ENCODE results near the gene TBCD. TPM values are rescaled to one million over a fixed set of nuclear protein-coding genes. Genes with fewer than 3 reads are reported as not detected.

Gene TBCD
- total RNA-seq, 1 donor from 2014 or later: 122 TPM

DNA sequence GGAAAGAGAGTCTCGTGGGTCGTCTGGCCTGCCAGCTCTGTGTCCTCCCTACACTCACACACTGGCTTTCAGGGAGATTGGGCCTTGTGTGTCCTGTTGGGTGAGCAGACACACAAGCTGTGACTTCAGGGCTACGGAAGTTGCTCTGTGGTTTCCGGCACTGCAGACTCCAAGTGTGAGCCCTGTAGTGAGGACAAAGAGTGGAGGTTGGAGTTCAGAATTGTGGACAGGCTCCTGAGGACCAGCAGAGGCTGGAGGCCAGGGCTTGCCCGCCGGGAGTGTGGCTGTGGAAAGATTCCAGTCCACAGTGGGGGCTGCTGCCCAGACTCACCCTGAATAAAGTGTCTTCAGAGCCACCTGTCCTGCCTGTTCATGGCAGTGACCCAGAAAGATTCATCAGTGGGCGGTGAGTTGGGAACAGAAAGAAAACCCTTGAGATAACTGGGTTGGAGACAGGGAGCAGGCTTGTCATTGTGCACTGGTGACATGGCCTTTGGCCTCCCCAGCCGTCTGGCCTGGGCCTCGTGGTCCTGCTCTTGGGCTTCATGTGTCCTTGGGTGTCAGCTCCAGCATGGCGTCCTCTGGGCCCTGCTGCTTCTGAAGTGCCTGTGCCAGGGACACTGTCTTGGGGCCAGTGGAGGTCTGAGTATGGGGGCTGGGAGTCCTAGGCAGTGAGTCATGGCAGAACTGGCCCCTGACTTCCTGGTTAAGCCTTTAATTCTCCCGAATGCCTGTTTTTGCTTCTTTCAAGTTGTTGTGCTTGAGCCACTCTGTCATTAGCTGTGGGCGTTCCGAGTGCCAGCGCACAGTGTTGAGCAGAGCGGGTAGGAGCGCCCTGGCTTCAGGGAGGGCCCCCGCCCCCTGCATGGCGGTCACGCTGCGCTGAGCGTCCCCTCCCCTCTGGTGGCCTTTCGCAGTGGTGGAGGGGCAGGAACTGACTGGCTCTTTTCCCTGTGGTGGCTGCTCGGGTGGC lies 107.9 kb downstream of the TBCD start:
- intact Hi-C loops (cut with DNase I): no loop called here
- no peak for DNase-seq (ENCODE audit: low spot score)
- ATAC-seq: peak; percentile 87

DNA sequence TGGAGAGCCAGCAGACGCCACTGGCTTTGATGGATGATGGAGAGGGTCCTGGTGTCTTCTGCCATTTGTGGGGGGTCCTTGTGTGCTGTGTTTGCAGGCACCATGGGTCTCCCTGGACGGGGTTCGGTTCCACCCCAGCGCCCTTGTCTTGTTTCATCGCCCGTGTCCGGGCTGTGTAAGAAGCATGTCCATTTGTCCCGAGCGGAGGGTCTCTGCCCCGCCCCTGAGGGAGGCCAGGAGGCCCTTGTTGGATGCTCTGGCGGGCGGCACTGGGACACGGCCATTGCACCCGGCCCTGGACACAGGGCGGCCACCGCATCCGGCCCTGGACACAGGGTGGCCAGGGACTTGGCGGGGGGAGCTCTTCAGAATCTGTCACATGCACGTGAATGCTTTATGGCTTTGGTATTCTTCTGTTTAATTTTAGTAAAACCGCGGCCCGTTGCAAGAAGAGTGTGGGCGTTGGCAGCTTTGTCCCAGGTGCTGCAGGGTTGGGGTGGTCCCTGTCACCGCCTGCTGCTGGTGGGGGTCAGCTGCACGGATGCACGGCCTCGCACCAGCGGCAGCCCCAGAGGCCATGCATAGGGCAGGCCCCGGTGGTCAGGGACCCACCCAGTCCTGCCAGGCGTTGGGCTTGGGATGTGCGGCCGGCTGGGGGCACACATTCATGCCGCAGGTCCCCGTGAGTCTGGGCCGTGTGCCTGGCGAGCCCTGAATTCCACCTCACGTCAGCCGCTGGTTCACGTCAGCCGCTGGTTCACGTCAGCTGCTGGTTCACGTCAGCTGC lies 108.9 kb downstream of the TBCD start:
- intact Hi-C loops (cut with DNase I): no loop called here
- DNase-seq (ENCODE audit: low spot score): no peak
- no peak for ATAC-seq

DNA sequence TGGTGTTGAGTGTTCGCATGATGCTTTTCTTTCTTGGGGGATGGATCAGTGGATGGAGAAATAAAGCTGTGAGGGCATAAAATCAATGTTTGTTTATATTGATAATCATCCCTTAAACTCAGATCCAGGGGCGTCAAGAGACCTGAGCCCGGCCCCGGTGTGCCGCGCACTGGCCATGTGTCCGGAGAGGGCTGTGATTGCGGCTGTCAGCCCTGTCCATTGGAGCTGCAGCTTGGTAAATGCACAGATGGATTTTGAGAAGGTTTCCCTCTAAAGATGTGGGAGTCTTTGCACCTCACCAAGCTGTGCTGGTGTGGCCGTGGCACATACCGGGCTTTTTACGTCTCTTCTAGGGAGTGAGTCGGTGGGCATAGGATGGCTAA lies 109.5 kb downstream of the TBCD start:
- DNase-seq (ENCODE audit: low spot score) (no peak), ATAC-seq (no peak)
- intact Hi-C loops (cut with DNase I): no loop called here

DNA sequence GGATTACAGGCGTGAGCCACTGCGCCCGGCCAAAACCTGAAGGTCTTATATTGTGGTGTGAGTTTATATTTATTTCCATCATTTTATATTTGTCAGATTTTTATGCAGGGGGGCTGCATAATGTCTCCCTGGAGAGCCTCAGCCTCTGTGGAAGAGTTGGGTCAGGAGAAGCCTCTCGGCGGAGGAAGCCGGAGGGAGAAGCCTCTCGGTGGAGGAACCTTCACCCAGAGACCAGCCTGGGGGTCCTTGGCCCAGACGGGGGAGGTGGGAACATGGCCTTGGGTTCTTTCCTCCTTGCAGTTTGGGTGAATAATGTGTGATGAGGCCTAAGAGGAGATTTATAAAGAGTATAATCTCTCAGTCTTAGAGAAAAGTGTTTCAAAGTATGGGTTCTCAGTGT lies 110.3 kb downstream of the TBCD start:
- ATAC-seq: no peak
- intact Hi-C loops (cut with DNase I): no loop called here
- DNase-seq (ENCODE audit: low spot score): no peak

DNA sequence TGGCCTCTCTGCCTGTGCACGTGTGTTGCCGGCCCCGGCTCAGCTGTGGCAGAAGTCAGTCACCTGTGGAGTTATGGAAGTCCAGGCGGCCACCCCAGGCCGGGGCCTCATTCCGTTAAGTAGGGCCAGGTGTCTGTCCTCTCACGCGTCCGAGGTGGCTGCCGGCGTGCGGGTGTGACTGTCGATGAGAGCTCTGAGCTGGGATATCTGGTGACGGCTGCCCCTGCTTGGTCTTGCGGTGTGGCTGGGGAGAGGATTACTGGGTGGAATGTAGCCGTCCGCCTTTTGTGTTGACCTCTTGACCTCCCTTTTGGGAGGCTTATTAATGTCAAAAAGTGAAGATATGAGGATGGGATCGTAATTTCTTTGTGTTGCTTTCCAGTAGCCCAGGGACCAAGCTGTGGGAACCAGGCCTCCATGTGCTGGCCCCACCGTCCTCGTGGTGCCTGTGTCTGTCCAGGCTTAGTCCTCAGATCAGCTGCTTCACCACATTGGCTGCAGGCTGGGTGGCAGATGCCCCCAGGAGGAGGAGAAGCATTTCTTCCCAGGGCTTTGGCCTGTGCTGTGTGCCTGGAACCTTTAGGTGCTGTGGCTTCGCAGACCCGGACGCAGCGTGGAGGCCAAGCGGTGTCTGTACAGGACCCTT lies 111.0 kb downstream of the TBCD start:
- no peak for ATAC-seq
- no peak for DNase-seq (ENCODE audit: low spot score)
- intact Hi-C loops (cut with DNase I): no loop called here

DNA sequence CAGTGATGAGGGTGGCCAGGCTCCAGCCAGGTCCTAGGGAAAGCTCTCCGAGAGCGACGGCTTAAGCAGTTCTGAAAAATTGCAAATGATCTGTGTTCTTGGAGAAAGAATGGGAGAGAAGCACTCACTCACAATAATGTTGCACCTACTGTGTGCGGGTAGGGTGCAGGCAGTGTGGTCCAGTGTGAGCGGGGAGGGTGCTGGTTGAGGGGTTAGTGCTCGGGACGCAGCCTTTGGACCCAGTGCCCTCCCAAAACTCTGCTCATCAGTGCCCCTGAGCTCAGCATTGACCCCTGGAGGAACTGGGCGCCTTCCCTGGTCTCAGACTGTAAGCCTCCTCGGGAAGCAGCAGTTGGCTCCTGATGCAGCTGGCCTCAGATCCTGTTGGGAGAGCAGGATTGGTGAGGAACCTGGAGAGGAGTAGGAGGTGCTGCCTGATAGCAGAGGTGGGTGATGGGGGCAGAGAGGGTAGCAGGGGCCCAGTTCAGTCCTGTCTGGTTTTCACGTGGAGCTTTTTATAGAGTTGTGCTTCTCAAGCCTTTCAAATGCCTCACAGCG lies 111.6 kb downstream of the TBCD start:
- DNase-seq (ENCODE audit: low spot score): no peak
- intact Hi-C loops (cut with DNase I): no loop called here
- ATAC-seq: no peak

DNA sequence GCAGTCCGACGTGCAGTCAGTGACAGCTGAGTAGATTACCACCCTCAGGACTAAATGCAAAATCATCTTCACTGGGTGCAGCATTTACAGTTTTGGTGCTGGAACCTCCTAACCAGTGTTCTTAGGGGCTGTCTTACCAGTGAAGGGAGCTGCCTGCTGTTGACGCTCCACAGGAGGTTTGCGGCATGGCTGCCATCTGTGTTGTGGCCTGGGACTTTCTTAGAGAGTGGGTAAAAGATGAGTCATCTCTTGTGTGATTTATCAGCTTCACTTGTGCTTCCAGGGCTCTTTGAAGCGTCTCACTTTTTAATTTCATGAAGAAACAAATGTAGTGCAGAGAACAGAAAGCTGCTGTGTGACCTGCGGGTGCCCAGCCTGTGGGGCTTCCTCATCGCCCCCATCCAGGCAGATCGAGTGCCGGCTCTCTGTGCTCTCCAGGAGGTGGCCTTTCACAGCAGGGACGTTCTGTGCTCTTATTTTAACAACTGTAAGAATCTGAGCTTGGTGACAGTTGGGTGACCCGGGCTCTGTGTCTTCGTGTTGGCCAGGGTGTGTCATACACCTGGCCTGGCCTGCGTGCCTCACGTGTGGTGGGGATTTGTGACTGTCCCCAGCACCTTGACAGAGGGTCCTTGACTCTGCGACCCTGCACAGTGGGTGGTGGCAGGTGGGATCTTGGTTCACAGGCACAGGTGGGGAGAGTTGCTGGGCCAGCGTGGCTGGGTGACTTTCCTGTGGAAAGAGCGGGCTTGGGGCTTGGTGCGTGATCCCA lies 112.3 kb downstream of the TBCD start:
- intact Hi-C loops (cut with DNase I): no loop called here
- no peak for DNase-seq (ENCODE audit: low spot score)
- ATAC-seq: no peak

DNA sequence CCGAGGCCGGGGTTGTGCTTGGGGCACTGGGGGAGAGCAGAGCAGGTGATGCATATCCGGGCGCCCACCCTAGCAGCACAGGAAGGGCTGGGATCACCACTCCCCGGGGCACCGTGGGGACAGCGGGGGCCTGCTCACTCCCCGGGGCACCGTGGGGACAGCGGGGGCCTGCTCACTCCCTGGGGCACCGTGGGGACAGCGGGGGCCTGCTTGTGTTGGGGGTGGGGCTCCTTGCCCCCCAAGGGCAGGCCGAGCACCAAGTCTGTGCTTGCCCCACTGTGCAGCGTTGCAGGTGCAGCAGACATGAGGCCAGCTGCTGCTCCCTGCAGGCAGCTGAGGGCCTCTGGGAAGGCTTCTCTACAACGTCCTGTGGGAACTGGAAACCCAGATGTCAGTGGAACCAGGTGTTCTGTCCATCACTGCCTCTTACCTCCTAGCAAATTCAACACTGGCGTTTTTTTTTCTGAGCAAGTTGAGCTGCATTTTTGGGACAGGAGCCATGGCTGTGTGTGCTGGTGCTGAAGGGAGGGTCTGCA lies 112.9 kb downstream of the TBCD start:
- no peak for ATAC-seq
- no peak for DNase-seq (ENCODE audit: low spot score)
- intact Hi-C loops (cut with DNase I): no loop called here

DNA sequence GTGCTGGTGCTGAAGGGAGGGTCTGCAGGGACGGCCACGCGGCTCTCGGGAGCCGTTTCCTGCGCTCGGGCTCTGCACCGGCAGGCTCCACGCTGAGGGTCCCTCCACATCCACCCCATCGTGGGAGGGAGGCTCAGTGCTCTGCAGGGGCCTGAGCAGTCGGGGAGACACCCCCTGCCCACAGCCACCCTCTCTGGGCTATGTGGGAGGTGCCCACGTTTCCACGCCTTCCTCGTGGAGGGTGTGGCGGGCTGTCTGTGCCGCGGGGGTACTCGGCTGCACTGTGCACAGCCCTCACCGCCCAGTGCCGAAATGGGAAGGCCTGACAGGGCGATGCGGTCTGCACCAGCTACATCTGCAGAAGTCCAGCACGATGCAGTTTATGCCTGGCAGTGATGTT lies 113.4 kb downstream of the TBCD start:
- DNase-seq (ENCODE audit: low spot score) (no peak), ATAC-seq (no peak)
- intact Hi-C loops (cut with DNase I): no loop called here

DNA sequence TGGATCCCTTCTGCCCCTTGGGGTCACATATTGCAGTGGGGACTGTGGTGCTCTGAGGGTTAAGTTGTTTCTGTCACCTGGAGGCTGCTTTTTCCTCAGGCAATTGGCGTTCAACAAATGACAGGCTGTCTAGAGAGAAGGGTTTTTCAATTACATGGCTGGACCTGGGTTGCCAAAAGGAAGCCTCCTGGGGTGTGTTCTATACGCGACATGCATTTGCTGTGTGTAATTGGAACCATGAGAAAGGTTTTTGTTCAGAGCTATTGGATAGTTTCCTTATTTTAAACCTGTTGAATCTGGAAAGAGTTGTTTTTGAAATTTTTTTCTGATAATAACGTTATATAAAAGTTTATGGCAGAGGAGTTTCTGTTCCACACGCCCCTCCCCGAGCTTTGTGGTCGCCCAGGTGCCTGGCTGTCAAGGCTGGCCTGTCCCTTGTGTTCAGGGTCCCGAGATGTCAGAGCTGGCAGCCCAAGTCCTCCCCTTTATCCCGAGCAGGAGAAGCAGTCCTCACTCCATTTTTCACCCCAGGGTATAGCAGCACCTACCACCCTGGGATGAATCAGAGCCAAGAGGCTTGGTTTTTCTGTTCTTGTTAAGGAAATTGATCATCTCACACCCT lies 114.0 kb downstream of the TBCD start:
- intact Hi-C loops (cut with DNase I): no loop called here
- ATAC-seq: no peak
- DNase-seq (ENCODE audit: low spot score): no peak

DNA sequence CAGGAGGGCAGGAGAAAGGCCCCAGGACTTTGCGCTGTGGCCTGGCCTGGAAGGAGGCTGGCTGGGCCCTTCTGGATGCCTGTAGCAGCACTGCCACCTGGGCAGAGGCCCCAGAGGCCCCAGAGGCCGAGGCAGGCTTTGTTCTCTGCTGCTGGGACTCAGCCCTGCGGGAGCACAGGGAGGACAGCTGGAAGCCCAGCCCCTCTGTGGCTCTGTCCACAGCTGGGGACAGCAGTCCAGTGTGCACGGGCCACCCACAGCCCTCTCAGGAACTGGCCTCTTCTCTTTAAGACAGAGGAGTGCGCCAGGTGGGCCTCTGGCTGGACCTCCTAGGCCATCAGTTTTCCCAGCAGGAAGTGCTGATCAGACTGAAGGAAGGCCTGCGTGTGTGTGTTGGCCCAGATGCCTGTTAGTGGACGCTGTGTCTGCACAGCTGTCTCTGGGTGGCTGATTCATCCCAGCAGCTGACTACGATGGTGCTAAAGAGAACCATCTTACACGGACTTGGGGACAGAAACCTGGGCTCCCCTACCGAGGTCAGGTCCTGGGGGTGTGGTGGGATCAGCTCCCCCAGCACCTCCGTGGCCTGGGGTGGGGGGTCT lies 114.8 kb downstream of the TBCD start:
- DNase-seq (ENCODE audit: low spot score) (no peak), ATAC-seq (peak; percentile 87)
- intact Hi-C loops (cut with DNase I): no loop called here

DNA sequence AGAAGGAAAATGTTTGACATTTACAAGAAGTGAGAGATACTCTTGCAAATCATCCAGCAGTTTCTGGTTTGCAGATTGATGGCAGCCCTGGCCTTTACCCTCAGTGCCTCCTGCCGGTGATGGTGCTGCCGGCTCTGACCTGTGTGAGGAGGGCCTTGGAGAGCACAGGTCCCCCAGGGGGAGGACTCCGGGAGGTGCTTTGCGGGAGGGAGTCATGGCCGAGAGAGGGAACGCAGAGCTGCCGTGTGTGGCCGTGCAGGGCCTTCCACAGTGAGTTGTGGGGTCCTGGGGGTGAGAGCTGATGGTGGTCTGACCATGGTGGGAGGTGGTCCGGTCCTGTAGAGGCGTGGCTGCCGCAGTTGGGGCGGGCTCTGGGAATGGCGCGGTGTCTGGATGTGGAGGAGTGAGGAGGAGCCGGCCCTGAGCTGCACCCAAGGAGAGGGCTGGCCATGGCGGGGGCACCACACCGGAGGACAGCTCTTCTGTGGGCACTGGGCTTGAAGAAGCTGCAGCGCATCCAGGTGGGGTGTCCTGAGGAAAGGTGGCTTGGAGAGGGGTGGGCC lies 116.0 kb downstream of the TBCD start:
- no peak for DNase-seq (ENCODE audit: low spot score)

DNA sequence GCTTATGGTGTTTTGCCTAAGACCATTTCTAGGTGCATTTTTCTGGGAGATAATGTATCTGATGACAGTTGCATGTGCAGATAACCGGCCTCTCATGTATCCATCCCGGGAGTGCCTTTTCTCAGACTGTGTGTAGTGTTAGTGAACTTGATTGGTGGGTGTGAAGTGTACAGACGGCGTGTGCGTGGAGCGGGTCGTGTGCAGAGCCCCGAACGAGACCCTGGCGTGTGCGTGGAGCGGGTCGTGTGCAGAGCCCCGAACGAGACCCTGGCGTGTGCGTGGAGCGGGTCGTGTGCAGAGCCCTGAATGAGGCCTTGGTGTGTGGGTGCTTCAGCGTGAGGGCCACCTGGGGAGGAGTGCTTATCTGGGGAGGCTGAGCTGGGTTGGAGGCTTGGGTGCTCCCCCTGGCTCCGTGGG lies 116.9 kb downstream of the TBCD start:
- DNase-seq (ENCODE audit: low spot score) (no peak), ATAC-seq (no peak)
- intact Hi-C loops (cut with DNase I): no loop called here

More for the DNA sequence above, 116.0 kb downstream of the TBCD start:
- ATAC-seq: no peak
- intact Hi-C loops (cut with DNase I): no loop called here

DNA sequence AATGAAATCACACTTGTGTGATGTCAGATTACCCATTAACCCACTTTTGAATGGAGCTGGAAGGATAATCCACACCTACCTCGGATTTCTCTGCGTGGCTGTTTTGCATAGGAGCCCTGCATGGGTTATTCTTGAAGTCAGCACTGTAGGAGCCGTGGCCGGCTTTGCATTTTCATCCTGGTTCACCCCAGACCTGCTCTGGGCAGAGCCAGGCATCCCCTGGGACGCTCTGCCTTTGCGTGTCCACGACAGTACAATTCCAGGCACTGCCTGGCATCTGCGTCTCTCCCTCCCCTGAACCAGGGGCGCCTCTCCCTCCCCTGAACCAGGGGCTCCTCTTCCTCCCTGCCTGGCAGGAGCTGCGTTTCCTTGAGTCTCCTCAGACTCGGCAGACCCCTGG lies 117.7 kb downstream of the TBCD start:
- intact Hi-C loops (cut with DNase I): no loop called here
- DNase-seq (ENCODE audit: low spot score): no peak
- ATAC-seq: no peak

DNA sequence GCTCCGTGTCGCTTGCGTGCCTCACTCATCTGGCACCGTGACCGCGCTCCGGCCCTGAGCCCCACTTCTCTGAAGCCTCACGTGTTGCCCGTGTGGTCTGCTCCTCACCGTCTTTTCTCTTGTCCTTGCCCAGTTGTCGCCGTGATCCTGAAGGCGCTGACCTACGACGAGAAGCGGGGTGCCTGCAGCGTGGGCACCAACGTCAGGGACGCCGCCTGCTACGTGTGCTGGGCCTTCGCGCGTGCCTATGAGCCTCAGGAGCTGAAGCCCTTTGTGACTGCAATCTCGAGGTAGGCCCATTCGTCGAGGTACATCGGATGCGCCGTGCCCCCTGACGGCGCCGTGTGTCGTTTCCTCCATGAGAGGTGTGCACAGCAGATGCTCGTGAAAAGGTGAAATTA lies 118.2 kb downstream of the TBCD start:
- DNase-seq (ENCODE audit: low spot score): no peak
- ATAC-seq: no peak
- intact Hi-C loops (cut with DNase I): no loop called here

DNA sequence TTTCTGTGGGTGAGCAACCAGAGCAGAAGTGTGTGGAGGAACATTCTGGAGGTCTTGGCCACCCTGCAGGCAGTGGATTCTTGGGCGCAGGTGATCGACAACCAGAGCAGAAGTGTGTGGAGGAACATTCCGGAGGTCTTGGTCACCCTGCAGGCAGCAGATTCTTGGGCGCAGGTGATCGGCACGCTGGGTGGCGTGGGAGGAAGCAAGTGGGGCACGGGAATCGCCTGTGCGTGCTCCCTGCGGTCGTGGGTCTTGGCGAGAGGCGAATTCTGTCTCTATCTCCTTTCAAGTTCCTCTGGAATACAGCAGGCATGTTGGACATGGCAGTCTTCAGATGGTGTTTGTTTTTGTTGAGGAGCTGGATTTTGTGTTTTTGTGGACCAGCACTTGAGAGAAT lies 118.7 kb downstream of the TBCD start:
- DNase-seq (ENCODE audit: low spot score) (no peak), ATAC-seq (no peak)
- intact Hi-C loops (cut with DNase I): no loop called here

DNA sequence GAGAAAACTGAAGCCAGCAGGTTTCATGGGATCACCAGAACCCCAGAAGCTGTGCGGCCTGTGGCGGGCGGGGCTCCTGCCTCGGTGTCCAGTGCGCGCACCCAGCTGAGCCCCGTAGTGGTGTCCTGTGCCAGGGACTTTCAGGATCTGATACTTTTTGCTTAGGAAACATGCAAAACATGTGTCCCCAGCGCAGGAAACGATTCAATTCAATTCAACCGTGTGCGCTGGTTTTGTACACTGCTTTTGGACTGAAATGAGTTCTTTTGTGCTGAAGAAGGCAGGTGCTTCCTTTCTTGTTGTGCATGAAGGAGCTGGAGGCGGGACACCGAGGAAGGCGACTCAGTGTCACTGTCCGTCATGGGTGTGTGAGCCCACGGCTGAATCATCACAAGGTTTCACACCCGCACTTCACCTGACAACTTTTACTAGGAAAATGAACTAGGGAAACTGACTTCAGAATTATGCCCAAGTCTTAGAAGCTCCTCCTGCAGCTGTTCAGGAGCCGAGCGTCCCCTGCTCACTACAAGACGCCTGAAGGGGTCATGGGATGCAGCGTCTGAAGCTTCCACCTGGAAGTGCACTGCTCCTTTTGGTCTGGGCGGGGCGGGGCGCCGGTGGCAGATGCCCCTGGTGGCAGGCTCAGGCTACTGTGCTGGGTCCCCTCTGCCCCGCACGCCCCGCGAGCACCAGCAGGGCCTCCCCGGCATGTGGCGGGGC lies 119.4 kb downstream of the TBCD start:
- no peak for ATAC-seq
- DNase-seq (ENCODE audit: low spot score): no peak
- intact Hi-C loops (cut with DNase I): no loop called here
